GM12891 (cell line): ENCODE data around the gene NFATC1.

Experiments used
- POLR2A ChIP-seq: IDR thresholded peaks from 2 replicates; pipeline ENCODE4 v1.6.1; 2011; ENCODE audit warnings: low read depth, low read length, control low read depth
- POLR2AphosphoS5 ChIP-seq: IDR thresholded peaks from 2 replicates; pipeline ENCODE4 v1.6.1; 2011; ENCODE audit warnings: low read depth, low read length, control low read depth
- SPI1 ChIP-seq: IDR thresholded peaks from 2 replicates; pipeline ENCODE4 v1.6.1; 2011; ENCODE audit warnings: low read depth, low read length, control low read depth
- TAF1 ChIP-seq: IDR thresholded peaks from 2 replicates; pipeline ENCODE4 v1.6.1; 2011; ENCODE audit warnings: low read depth, low read length, control low read depth

GRCh38 chr18:79487801-79488201 is 92.1 kb downstream of the NFATC1 start:
- TF ChIP-seq POLR2A (no peak), TAF1 (no peak), POLR2AphosphoS5 (no peak), SPI1 (no peak)
